Measurements from ENCODE around the gene RPS27L. TPM values are rescaled to one million over a fixed set of nuclear protein-coding genes. Genes with fewer than 3 reads are reported as not detected.
"Not testable (repeated sequence)": the region's sequence is repeated elsewhere in the genome, so short reads cannot be mapped to it uniquely, and the experiment has no call there.

The RPS27L gene
- total RNA-seq, 1 experiment from 2014 or later: 135 TPM

GRCh38 chr15:63140936-63141335, 16.3 kb downstream of the RPS27L start:
- DNase-seq (ENCODE audit: low spot score): no peak

GRCh38 chr15:63136742-63137141, 20.5 kb downstream of the RPS27L start:
- DNase-seq (ENCODE audit: low spot score): no peak

GRCh38 chr15:63135804-63136203, 21.5 kb downstream of the RPS27L start:
- DNase-seq (ENCODE audit: low spot score): peak; percentile 69

- DNase-seq (ENCODE audit: low spot score): no peak
These were observed 22.0 kb downstream of the RPS27L start for GRCh38 chr15:63135281-63135680.

GRCh38 chr15:63134245-63134985, 22.9 kb downstream of the RPS27L start:
- peak; percentile 23 for DNase-seq (ENCODE audit: low spot score)

- peak; percentile 43 for DNase-seq (ENCODE audit: low spot score)
These were observed 23.5 kb downstream of the RPS27L start for GRCh38 chr15:63133786-63134185.

- DNase-seq (ENCODE audit: low spot score): no peak
These were observed 30.6 kb downstream of the RPS27L start for GRCh38 chr15:63126726-63127125.

- DNase-seq (ENCODE audit: low spot score): no peak
These were observed 32.8 kb downstream of the RPS27L start for GRCh38 chr15:63124506-63124905.

- DNase-seq (ENCODE audit: low spot score): peak; percentile 76
These were observed 35.0 kb downstream of the RPS27L start for GRCh38 chr15:63122002-63122875.

GRCh38 chr15:63121382-63122001, 35.8 kb downstream of the RPS27L start, which contains the start of gene LACTB:
Gene LACTB, plus strand, starts transcription at chr15:63121861. Its CDS starts 11 bp downstream, at chr15:63121872.
- DNase-seq (ENCODE audit: low spot score): peak; percentile 81

- no peak for DNase-seq (ENCODE audit: low spot score)
These were observed 38.4 kb downstream of the RPS27L start for GRCh38 chr15:63118854-63119253.

- DNase-seq (ENCODE audit: low spot score): no peak
These were observed 42.8 kb downstream of the RPS27L start for GRCh38 chr15:63114465-63114864.

- DNase-seq (ENCODE audit: low spot score): no peak
These were observed 44.4 kb downstream of the RPS27L start for GRCh38 chr15:63112871-63113270.

- no peak for DNase-seq (ENCODE audit: low spot score)
These were observed 45.8 kb downstream of the RPS27L start for GRCh38 chr15:63111481-63111880.

- DNase-seq (ENCODE audit: low spot score): no peak
These were observed 46.8 kb downstream of the RPS27L start for GRCh38 chr15:63110428-63111026.

GRCh38 chr15:63109920-63110319, 47.4 kb downstream of the RPS27L start:
- DNase-seq (ENCODE audit: low spot score): no peak

GRCh38 chr15:63109498-63109897, 47.8 kb downstream of the RPS27L start:
- DNase-seq (ENCODE audit: low spot score): no peak

- DNase-seq (ENCODE audit: low spot score): peak; percentile 100
These were observed 49.3 kb downstream of the RPS27L start for GRCh38 chr15:63107895-63108546.

- not testable (repeated sequence) for DNase-seq (ENCODE audit: low spot score)
These were observed 51.9 kb downstream of the RPS27L start for GRCh38 chr15:63105354-63105753.

- no peak for DNase-seq (ENCODE audit: low spot score)
These were observed 52.5 kb downstream of the RPS27L start for GRCh38 chr15:63104727-63105126.

- DNase-seq (ENCODE audit: low spot score): no peak
These were observed 53.9 kb downstream of the RPS27L start for GRCh38 chr15:63103416-63103815.
